ENCODE data around the gene DBR1.
"Not testable (repeated sequence)": the region's sequence is repeated elsewhere in the genome, so short reads cannot be mapped to it uniquely, and the experiment has no call there.

DBR1 gene

GRCh38 chr3:138186803-138187295 is 12.1 kb upstream of the DBR1 start:
- DNase-seq (ENCODE audit: low spot score) = peak; percentile 92

GRCh38 chr3:138186221-138186620 is 11.5 kb upstream of the DBR1 start:
- peak; percentile 34 for DNase-seq (ENCODE audit: low spot score)

- DNase-seq (ENCODE audit: low spot score) = peak; percentile 34
Observed at GRCh38 chr3:138184994-138185393, 10.3 kb upstream of the DBR1 start.

GRCh38 chr3:138180375-138181029 is 5.8 kb upstream of the DBR1 start:
- DNase-seq (ENCODE audit: low spot score) = peak; percentile 69

GRCh38 chr3:138173769-138174420 is 826 bp downstream of the DBR1 start:
- DNase-seq (ENCODE audit: low spot score) = peak; percentile 26

GRCh38 chr3:138172625-138173024 is 2.1 kb downstream of the DBR1 start:
- DNase-seq (ENCODE audit: low spot score) = peak; percentile 18

- DNase-seq (ENCODE audit: low spot score) = no peak
Observed at GRCh38 chr3:138165061-138165460, 9.7 kb downstream of the DBR1 start.

GRCh38 chr3:138157743-138158142 is 17.0 kb downstream of the DBR1 start:
- DNase-seq (ENCODE audit: low spot score) = no peak

GRCh38 chr3:138154534-138154933 is 20.2 kb downstream of the DBR1 start:
- DNase-seq (ENCODE audit: low spot score) = no peak

- DNase-seq (ENCODE audit: low spot score) = peak; percentile 22
Observed at GRCh38 chr3:138148503-138148902, 26.2 kb downstream of the DBR1 start.

- not testable (repeated sequence) for DNase-seq (ENCODE audit: low spot score)
Observed at GRCh38 chr3:138142181-138142580, 32.5 kb downstream of the DBR1 start.

- no peak for DNase-seq (ENCODE audit: low spot score)
Observed at GRCh38 chr3:138140940-138141339, 33.8 kb downstream of the DBR1 start.

GRCh38 chr3:138139691-138140090 is 35.0 kb downstream of the DBR1 start:
- DNase-seq (ENCODE audit: low spot score) = no peak

GRCh38 chr3:138137861-138138260 is 36.9 kb downstream of the DBR1 start:
- DNase-seq (ENCODE audit: low spot score) = no peak

- DNase-seq (ENCODE audit: low spot score) = no peak
Observed at GRCh38 chr3:138136201-138136600, 38.5 kb downstream of the DBR1 start.

GRCh38 chr3:138135833-138136194 is 38.9 kb downstream of the DBR1 start:
- no peak for DNase-seq (ENCODE audit: low spot score)

GRCh38 chr3:138135146-138135832 is 39.4 kb downstream of the DBR1 start:
- DNase-seq (ENCODE audit: low spot score) = no peak

- no peak for DNase-seq (ENCODE audit: low spot score)
Observed at GRCh38 chr3:138132239-138132638, 42.5 kb downstream of the DBR1 start, which contains the start of gene A4GNT. A4GNT (minus strand) TSS chr3:138132390; CDS start chr3:138131256, 1,134 bp downstream.

GRCh38 chr3:138127636-138128365 is 46.9 kb downstream of the DBR1 start:
- DNase-seq (ENCODE audit: low spot score) = no peak

- no peak for DNase-seq (ENCODE audit: low spot score)
Observed at GRCh38 chr3:138125548-138126221, 49.0 kb downstream of the DBR1 start.

- DNase-seq (ENCODE audit: low spot score) = no peak
Observed at GRCh38 chr3:138124706-138125355, 49.9 kb downstream of the DBR1 start.

Data from RKO (cell line).